Endodermal cell (in vitro differentiated cells): ENCODE results near the gene PNPLA2. TPM values are rescaled to one million over a fixed set of nuclear protein-coding genes. Genes with fewer than 3 reads are reported as not detected.

Experiments used
- DNase-seq: peaks from one replicate; pipeline ENCODE4 v3.0.0-alpha.2; 2017
- H3K27ac ChIP-seq: 2 replicates; pipeline ENCODE4 v1.5.1; 2013; ENCODE audit warnings: mild to moderate bottlenecking, low read depth, low read length, moderate library complexity
- H3K27me3 ChIP-seq: 2 replicates; pipeline ENCODE4 v1.6.1; 2013; ENCODE audit warnings: mild to moderate bottlenecking, low read length, moderate library complexity; ENCODE audit not compliant: insufficient read depth, control insufficient read depth, poor library complexity, severe bottlenecking
- H3K36me3 ChIP-seq: 2 replicates; pipeline ENCODE4 v1.7.0; 2013; ENCODE audit warnings: mild to moderate bottlenecking, low read length, moderate library complexity; ENCODE audit not compliant: control insufficient read depth, insufficient read depth
- H3K4me1 ChIP-seq: one replicate; pipeline ENCODE4 v1.7.0; 2013; ENCODE audit warnings: low read length; ENCODE audit not compliant: control insufficient read depth, insufficient read depth
- H3K4me3 ChIP-seq: 2 replicates; pipeline ENCODE4 v1.5.1; 2013; ENCODE audit warnings: mild to moderate bottlenecking, low read length, moderate library complexity
- H3K9ac ChIP-seq: 2 replicates; pipeline ENCODE4 v1.6.1; 2013; ENCODE audit warnings: mild to moderate bottlenecking, low read length, moderate library complexity; ENCODE audit not compliant: poor library complexity, severe bottlenecking; ENCODE audit errors: extremely low read depth
- H3K9me3 ChIP-seq: 2 replicates; pipeline ENCODE4 v1.6.1; 2013; ENCODE audit warnings: mild to moderate bottlenecking, low read length, moderate library complexity; ENCODE audit not compliant: control insufficient read depth
- H3K27ac Mint-ChIP-seq: 2 replicates; pipeline ENCODE4 v1.8.0; 2020; ENCODE audit warnings: mixed read lengths
- H3K27me3 Mint-ChIP-seq: 2 replicates; pipeline ENCODE4 v1.8.0; 2021; ENCODE audit warnings: mild to moderate bottlenecking, mixed read lengths; ENCODE audit not compliant: insufficient read depth
- H3K36me3 Mint-ChIP-seq: 2 replicates; pipeline ENCODE4 v1.8.0; 2020; ENCODE audit warnings: low read depth, mixed read lengths
- H3K4me1 Mint-ChIP-seq: 2 replicates; pipeline ENCODE4 v1.8.0; 2020; ENCODE audit warnings: mixed read lengths
- H3K4me3 Mint-ChIP-seq: 2 replicates; pipeline ENCODE4 v1.8.0; 2020; ENCODE audit warnings: mild to moderate bottlenecking, moderate library complexity, mixed read lengths
- H3K9me3 Mint-ChIP-seq: 2 replicates; pipeline ENCODE4 v1.8.0; 2020; ENCODE audit warnings: mild to moderate bottlenecking, mixed read lengths
- CTCF ChIP-seq: fragments of 200-600 bp; sonication (generic); conservative IDR thresholded peaks from 2 replicates; pipeline ENCODE4 v1.5.0; 2021; ENCODE audit warnings: antibody characterized with exemption, mild to moderate bottlenecking
- WGBS, 2 experiments: methylation state at CpG; one replicate each; pipeline versions ENCODE4 v1.1.5 to v1.1.7; 2013; ENCODE audit warnings: missing lambda C conversion rate in 2 of 2, mixed read lengths in 1 of 2; ENCODE audit not compliant: insufficient coverage in 1 of 2, insufficient read length in 1 of 2; 5-methylcytosine and 5-hydroxymethylcytosine counted together
- total RNA-seq, 2 donors: library from RNA; stranded (reverse); fragmentation: NEBNext Ultra II Directional in 1 of 2; extraction: Animal tissue kit (Norgen Biotek cat#: 25700) in 1 of 2; gene quantifications; 2 replicates in 1 of 2; 3 replicates in 1 of 2; pipeline ENCODE4 v1.2.1, GENCODE V29; 2021

Gene PNPLA2
- total RNA-seq, 2 donors from 2014 or later, result 77.0 to 77.6 TPM

DNA sequence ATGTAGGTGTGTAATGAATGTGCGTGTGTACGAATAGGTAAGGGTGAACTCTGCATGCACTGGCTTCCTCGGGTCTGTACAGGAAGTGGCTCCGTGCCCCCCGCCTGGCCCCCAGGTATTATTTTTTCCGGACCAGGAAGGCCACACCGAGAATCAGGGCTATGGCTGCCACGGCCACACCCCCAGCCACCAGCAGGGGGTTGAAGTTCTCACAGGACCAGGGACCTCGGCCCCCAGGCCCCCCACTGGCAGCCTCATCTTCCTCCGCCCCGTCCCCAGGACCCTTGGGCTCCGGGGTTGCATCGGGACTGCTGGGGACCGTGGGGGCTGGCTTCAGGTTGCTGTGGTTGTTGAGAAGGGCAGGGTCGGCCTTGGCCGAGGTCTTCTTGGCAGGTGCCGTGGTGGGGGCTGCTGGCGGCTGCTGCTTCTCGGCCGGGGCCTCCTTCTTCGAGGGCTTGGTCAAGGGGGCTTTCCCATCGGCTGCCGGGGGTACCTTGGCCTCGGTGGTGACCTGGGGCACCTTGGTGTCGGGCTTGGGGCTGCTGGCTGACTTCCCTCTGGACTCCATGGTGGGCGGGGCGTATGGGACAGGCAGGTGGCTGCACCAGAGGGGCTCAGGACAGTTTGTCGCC lies 30.6 kb upstream of the PNPLA2 start:
- Histone ChIP-seq H3K9me3 (no peaks in the 10 kb centered on the region), H3K4me3 (no peak overlapping the region), H3K4me1 (no peaks in the 10 kb centered on the region), H3K27me3 (no peaks in the 10 kb centered on the region), H3K27ac (no peak overlapping the region), H3K36me3 (no peaks in the 10 kb centered on the region), H3K9ac (no peak overlapping the region)
- peaks cover 3% of the 10 kb centered on the region for H3K27me3 Mint-ChIP-seq
- DNase-seq, result no peak
- H3K4me1 Mint-ChIP-seq, result peaks cover 6% of the 10 kb centered on the region
- no peak overlapping the region for H3K4me3 Mint-ChIP-seq
- peaks cover 14% of the 10 kb centered on the region for H3K36me3 Mint-ChIP-seq
- H3K9me3 Mint-ChIP-seq, result no peaks in the 10 kb centered on the region
- 88 to 90% methylated on average over 20 to 28 of the region's 28 CpGs for WGBS, 2 experiments
- TF ChIP-seq CTCF, result peak; percentile 38
- H3K27ac Mint-ChIP-seq, result no peak overlapping the region

DNA sequence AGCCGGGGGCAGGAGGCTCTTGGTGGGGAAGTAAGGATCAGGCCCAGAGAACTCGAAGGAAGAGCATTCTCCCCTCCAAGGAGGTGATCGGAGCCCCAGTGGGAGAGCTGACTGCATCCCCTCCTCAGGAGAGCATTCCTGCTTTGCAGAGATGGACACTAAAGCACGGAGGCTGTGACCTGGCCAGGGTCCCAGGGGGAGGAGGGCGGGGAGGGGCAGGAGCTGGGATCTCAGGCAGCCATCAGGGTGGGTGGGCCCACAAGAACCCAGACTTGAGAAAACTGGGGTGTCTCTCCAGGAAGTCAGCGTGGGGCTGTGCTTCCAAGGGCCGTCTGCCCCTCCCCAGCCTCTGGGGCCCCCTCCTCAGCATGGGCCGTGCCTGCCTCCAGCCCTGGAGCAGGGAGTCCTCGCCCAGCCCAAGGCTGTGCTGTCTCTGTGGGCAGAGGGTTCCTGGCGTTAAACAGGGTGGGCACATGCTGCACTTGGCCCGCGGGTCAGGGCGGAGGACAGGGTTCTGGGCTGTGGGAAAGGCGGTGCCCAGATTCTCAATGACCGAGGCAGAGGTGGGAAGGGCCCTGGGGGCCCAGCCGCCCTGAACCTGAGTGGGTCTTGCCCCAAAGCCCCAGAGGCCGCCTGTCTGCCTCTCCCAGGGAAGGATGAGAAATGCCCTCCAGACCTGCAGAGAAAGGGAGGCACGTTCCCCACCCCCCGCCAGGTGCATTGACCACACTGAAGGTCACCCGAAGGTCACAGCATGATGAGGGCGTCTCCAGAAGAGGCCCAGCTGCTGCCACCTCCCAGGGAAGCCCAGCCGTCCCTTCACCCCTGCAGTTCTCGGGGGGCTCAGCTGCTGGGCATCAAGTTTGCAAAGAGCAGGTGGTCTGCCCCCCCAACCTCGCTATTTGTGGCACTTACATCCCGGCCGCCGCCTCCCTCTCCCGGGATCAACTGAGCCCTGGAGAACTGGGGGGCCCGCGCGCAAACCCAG lies 29.5 kb upstream of the PNPLA2 start:
- H3K4me1 Mint-ChIP-seq, result no peaks in the 10 kb centered on the region
- H3K9me3 Mint-ChIP-seq, result no peaks in the 10 kb centered on the region
- DNase-seq, result no peak
- no peak for TF ChIP-seq CTCF
- H3K9me3 ChIP-seq, result no peaks in the 10 kb centered on the region
- H3K36me3 ChIP-seq, result peaks cover 7% of the 10 kb centered on the region
- 73 to 88% methylated on average over 9 to 31 of the region's 31 CpGs for WGBS, 2 experiments
- H3K27me3 ChIP-seq, result no peaks in the 10 kb centered on the region
- H3K4me1 ChIP-seq, result no peaks in the 10 kb centered on the region
- no peak overlapping the region for H3K4me3 ChIP-seq
- no peak overlapping the region for H3K9ac ChIP-seq
- H3K36me3 Mint-ChIP-seq, result peaks cover 12% of the 10 kb centered on the region
- no peak overlapping the region for H3K27ac Mint-ChIP-seq
- peaks cover 3% of the 10 kb centered on the region for H3K27me3 Mint-ChIP-seq
- no peak overlapping the region for H3K4me3 Mint-ChIP-seq
- H3K27ac ChIP-seq, result no peak overlapping the region

DNA sequence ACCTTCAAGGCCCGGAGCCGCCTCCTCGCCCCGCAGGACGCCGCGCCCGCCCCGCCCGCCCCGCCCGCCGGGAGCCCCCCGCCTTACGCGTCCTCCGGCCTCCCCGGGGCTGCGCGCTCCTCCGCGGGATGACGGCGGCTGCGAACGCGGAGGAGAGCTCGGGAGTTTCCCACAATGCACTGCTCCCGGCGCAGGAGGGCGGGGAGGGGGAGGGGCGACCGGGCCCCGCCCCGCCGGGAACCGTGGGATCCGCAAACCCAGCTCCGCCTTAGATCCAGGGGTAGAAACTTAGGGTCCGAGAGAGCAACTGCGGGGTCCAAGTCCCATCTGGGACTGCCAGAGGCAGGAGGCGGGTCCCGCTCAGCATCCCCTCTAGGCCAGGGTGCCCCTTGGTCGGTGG lies 28.8 kb upstream of the PNPLA2 start, which contains the start of gene CEND1:
Gene CEND1, minus strand, starts transcription at position 148 of the 400 bp plus-strand sequence. CDS start 1,514 bp downstream, outside the sequence.
- Mint-ChIP-seq H3K36me3 (peaks cover 10% of the 10 kb centered on the region), H3K27ac (no peak within 1 kb of the TSS), H3K9me3 (no peaks in the 10 kb centered on the region), H3K4me1 (no peaks in the 10 kb centered on the region), H3K4me3 (no peak within 1 kb of the TSS), H3K27me3 (peaks cover 3% of the 10 kb centered on the region)
- TF ChIP-seq CTCF, result no peak
- no peak within 1 kb of the TSS for H3K4me3 ChIP-seq
- H3K9me3 ChIP-seq, result no peaks in the 10 kb centered on the region
- no peaks in the 10 kb centered on the region for H3K27me3 ChIP-seq
- WGBS, 2 experiments, result 45 to 53% methylated on average over 6 to 44 of the region's 44 CpGs
- DNase-seq, result peak; percentile 78
- H3K9ac ChIP-seq, result no peak within 1 kb of the TSS
- H3K36me3 ChIP-seq, result peaks cover 8% of the 10 kb centered on the region
- no peaks in the 10 kb centered on the region for H3K4me1 ChIP-seq
- no peak within 1 kb of the TSS for H3K27ac ChIP-seq
